HepG2 (cell line): ENCODE data around the gene C20orf144. TPM values are rescaled to one million over a fixed set of nuclear protein-coding genes. Genes with fewer than 3 reads are reported as not detected.

Experiments used
- ESRRA ChIP-seq: sonication (generic); formaldehyde crosslinking; IDR thresholded peaks from 2 replicates; pipeline ENCODE4 v1.5.1; 2020; ENCODE audit warnings: mild to moderate bottlenecking, low read depth, missing genetic modification reagents
- FOSL2 ChIP-seq: sonication (generic); formaldehyde crosslinking; IDR thresholded peaks from 2 replicates; pipeline ENCODE4 v1.4.0; 2020; ENCODE audit warnings: missing genetic modification reagents
- MAFK ChIP-seq, 2 experiments: IDR thresholded peaks in 1 of 2; conservative IDR thresholded peaks in 1 of 2; 2 replicates each; pipeline ENCODE4 v1.6.1; 2011; ENCODE audit warnings: improper control_type of control experiment in 2 of 2, low read length in 2 of 2
- MEIS1 ChIP-seq: sonication (generic); formaldehyde crosslinking; IDR thresholded peaks from 2 replicates; pipeline ENCODE4 v1.9.0; 2021; ENCODE audit warnings: mild to moderate bottlenecking, missing genetic modification reagents, moderate library complexity, borderline replicate concordance
- MIXL1 ChIP-seq: IDR thresholded peaks from 2 replicates; pipeline ENCODE4 v1.6.1; 2016
- NFE2 ChIP-seq: sonication (generic); formaldehyde crosslinking; IDR thresholded peaks from 2 replicates; pipeline ENCODE4 v1.4.0; 2020; ENCODE audit warnings: missing genetic modification reagents
- PITX1 ChIP-seq: sonication (generic); formaldehyde crosslinking; IDR thresholded peaks from 2 replicates; pipeline ENCODE4 v1.5.1; 2020; ENCODE audit warnings: mild to moderate bottlenecking, missing genetic modification reagents
- POLR2AphosphoS5 ChIP-seq: IDR thresholded peaks from 2 replicates; pipeline ENCODE4 v1.6.1; 2012; ENCODE audit warnings: low read depth, low read length
- SMC3 ChIP-seq: IDR thresholded peaks from 2 replicates; pipeline ENCODE4 v1.6.1; 2011; ENCODE audit warnings: low read length, improper control_type of control experiment
- SOX6 ChIP-seq, 2 experiments: fragments of 450-650 bp in 1 of 2; sonication (generic) in 1 of 2; formaldehyde crosslinking in 1 of 2; IDR thresholded peaks; 2 replicates each; pipeline versions ENCODE4 v1.4.0 to v1.6.1; 2017 to 2020; ENCODE audit warnings: antibody characterized with exemption in 1 of 2, mild to moderate bottlenecking in 1 of 2, missing genetic modification reagents in 1 of 2
- SP5 ChIP-seq: IDR thresholded peaks from 2 replicates; pipeline ENCODE4 v1.6.1; 2016; ENCODE audit warnings: low read depth, borderline replicate concordance
- ZMAT3 ChIP-seq: sonication (generic); formaldehyde crosslinking; conservative IDR thresholded peaks from 2 replicates; pipeline ENCODE4 v1.7.0; 2021; ENCODE audit warnings: missing genetic modification reagents
- ZNF564 ChIP-seq: sonication (generic); formaldehyde crosslinking; IDR thresholded peaks from 2 replicates; pipeline ENCODE4 v1.8.1; 2023; ENCODE audit warnings: mild to moderate bottlenecking, missing genetic modification reagents
- ZNF674 ChIP-seq: sonication (generic); formaldehyde crosslinking; IDR thresholded peaks from 2 replicates; pipeline ENCODE4 v1.5.0; 2020; ENCODE audit warnings: low read depth, mild to moderate bottlenecking, missing genetic modification reagents
- ZSCAN31 ChIP-seq: sonication (generic); formaldehyde crosslinking; IDR thresholded peaks from 2 replicates; pipeline ENCODE4 v1.5.0; 2020; ENCODE audit warnings: low read depth, mild to moderate bottlenecking, missing genetic modification reagents
- polyA plus RNA-seq, 8 experiments: library from polyadenylated mRNA; depleted of rRNA in 3 of 8; stranded (reverse) in 7 of 8; unstranded in 1 of 8; fragments of >200 nt; fragmentation: Illumina TruSeq in 4 of 8; extraction: Trizol in 4 of 8; gene quantifications; 2 replicates each; pipeline versions ENCODE4 v1.2.1 to v1.2.3, GENCODE V29; 2011 to 2016; ENCODE audit warnings: low read depth in 4 of 8, missing spikeins in 1 of 8, mixed read lengths in 1 of 8; ENCODE audit not compliant: insufficient read depth in 1 of 8
- total RNA-seq, 5 experiments: library from RNA; depleted of rRNA; stranded (reverse); fragments of >200 nt; fragmentation: Illumina TruSeq; extraction: Trizol; gene quantifications; 2 replicates each; pipeline ENCODE4 v1.2.3, GENCODE V29; 2016; ENCODE audit warnings: low read depth in 1 of 5
- TF ChIP-seq, protein P1 (sequence below): sonication (generic); formaldehyde crosslinking; IDR thresholded peaks from 2 replicates; pipeline ENCODE4 v1.5.0; 2020; ENCODE audit warnings: mild to moderate bottlenecking, missing genetic modification reagents
- TF ChIP-seq, protein P2 (sequence below): sonication (generic); formaldehyde crosslinking; IDR thresholded peaks from 2 replicates; pipeline ENCODE4 v1.4.0; 2020; ENCODE audit warnings: mild to moderate bottlenecking, missing genetic modification reagents
- TF ChIP-seq, protein P3 (sequence below): IDR thresholded peaks from 2 replicates; pipeline ENCODE4 v1.6.1; 2016; ENCODE audit warnings: control low read depth
- TF ChIP-seq, protein P4 (sequence below): sonication (generic); formaldehyde crosslinking; IDR thresholded peaks from 2 replicates; pipeline ENCODE4 v1.4.0; 2020; ENCODE audit warnings: missing genetic modification reagents, mild to moderate bottlenecking, borderline replicate concordance

Gene C20orf144
- total and polyA plus RNA-seq, 2 of the 13 experiments (the other 11 are each of a cell fraction or from before 2014, with no cell fraction given), result 0.09 to 0.16 TPM

DNA sequence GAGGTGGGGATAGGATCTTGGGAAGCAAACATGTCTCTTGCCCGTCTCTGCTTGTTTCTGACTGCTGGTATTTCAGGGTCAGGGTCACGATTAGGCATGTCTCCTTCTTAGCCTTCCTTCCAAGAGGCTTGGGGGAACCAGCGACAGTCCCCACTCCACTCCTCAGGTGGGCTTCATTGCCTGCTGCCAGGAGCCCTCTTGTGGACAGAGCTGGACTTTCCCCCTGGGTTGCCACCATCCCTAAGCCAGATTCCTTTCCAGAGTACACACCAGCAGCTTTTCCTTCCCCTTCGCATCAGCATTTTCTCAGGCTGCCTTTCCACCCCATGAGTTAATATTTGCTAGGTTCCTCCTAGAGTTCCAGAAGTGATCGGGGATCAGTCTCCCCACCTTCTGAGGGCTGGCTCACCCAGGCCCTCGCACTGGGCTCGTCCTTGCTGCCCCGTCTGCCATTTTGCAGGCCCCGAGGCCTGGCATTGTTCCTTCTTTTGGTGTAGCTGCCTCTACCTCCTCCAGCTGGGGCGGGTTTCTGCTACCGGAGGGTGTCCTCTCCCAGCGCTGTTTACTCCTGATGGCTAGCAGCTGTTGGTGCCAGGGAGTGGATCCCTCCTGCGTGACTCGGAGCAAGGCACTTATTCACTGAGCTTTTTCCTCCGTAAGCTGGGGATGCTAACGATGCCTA lies 8.8 kb upstream of the C20orf144 start (continued):
- TF ChIP-seq, protein P1, sequence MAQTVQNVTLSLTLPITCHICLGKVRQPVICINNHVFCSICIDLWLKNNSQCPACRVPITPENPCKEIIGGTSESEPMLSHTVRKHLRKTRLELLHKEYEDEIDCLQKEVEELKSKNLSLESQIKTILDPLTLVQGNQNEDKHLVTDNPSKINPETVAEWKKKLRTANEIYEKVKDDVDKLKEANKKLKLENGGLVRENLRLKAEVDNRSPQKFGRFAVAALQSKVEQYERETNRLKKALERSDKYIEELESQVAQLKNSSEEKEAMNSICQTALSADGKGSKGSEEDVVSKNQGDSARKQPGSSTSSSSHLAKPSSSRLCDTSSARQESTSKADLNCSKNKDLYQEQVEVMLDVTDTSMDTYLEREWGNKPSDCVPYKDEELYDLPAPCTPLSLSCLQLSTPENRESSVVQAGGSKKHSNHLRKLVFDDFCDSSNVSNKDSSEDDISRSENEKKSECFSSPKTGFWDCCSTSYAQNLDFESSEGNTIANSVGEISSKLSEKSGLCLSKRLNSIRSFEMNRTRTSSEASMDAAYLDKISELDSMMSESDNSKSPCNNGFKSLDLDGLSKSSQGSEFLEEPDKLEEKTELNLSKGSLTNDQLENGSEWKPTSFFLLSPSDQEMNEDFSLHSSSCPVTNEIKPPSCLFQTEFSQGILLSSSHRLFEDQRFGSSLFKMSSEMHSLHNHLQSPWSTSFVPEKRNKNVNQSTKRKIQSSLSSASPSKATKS (CRISPR knock-in tag), result no peak
- TF ChIP-seq FOSL2 (peak; percentile 40; the same call in 1 of the 2 replicates), POLR2AphosphoS5 (peak; percentile 46), SMC3 (peak; percentile 95), NFE2 (no peak), ZNF674 (CRISPR knock-in tag) (no peak), SOX6 (IDR thresholded peaks at IDR 0.05) (no peak), SOX6 (CRISPR knock-in tag; IDR thresholded peaks at IDR 0.05) (no peak), ZSCAN31 (peak; percentile 52; the same call in 1 of the 2 replicates), ESRRA (CRISPR knock-in tag) (no peak), MEIS1 (CRISPR knock-in tag) (no peak), MIXL1 (CRISPR knock-in tag) (peak; percentile 56; the same call in 1 of the 2 replicates), ZNF564 (CRISPR knock-in tag) (no peak), MAFK (conservative IDR thresholded peaks at IDR 0.05 in 1 of 2, IDR thresholded peaks at IDR 0.05 in 1 of 2; ENCODE audit: low read length in 2 of 2) (peak; percentile 7 to 52; a peak in 2 of 4 replicates), SP5 (CRISPR knock-in tag) (no peak), ZMAT3 (CRISPR knock-in tag) (0 out of 2 replicates have a peak, but pooled peaks have one; percentile 38), PITX1 (CRISPR knock-in tag) (0 out of 2 replicates have a peak, but pooled peaks have one; percentile 65)
- TF ChIP-seq, protein P2, sequence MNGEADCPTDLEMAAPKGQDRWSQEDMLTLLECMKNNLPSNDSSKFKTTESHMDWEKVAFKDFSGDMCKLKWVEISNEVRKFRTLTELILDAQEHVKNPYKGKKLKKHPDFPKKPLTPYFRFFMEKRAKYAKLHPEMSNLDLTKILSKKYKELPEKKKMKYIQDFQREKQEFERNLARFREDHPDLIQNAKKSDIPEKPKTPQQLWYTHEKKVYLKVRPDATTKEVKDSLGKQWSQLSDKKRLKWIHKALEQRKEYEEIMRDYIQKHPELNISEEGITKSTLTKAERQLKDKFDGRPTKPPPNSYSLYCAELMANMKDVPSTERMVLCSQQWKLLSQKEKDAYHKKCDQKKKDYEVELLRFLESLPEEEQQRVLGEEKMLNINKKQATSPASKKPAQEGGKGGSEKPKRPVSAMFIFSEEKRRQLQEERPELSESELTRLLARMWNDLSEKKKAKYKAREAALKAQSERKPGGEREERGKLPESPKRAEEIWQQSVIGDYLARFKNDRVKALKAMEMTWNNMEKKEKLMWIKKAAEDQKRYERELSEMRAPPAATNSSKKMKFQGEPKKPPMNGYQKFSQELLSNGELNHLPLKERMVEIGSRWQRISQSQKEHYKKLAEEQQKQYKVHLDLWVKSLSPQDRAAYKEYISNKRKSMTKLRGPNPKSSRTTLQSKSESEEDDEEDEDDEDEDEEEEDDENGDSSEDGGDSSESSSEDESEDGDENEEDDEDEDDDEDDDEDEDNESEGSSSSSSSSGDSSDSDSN (CRISPR knock-in tag), result no peak; the same call in 1 of the 2 replicates
- TF ChIP-seq, protein P3, sequence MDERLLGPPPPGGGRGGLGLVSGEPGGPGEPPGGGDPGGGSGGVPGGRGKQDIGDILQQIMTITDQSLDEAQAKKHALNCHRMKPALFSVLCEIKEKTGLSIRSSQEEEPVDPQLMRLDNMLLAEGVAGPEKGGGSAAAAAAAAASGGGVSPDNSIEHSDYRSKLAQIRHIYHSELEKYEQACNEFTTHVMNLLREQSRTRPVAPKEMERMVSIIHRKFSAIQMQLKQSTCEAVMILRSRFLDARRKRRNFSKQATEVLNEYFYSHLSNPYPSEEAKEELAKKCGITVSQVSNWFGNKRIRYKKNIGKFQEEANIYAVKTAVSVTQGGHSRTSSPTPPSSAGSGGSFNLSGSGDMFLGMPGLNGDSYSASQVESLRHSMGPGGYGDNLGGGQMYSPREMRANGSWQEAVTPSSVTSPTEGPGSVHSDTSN, result no peak
- TF ChIP-seq, protein P4, sequence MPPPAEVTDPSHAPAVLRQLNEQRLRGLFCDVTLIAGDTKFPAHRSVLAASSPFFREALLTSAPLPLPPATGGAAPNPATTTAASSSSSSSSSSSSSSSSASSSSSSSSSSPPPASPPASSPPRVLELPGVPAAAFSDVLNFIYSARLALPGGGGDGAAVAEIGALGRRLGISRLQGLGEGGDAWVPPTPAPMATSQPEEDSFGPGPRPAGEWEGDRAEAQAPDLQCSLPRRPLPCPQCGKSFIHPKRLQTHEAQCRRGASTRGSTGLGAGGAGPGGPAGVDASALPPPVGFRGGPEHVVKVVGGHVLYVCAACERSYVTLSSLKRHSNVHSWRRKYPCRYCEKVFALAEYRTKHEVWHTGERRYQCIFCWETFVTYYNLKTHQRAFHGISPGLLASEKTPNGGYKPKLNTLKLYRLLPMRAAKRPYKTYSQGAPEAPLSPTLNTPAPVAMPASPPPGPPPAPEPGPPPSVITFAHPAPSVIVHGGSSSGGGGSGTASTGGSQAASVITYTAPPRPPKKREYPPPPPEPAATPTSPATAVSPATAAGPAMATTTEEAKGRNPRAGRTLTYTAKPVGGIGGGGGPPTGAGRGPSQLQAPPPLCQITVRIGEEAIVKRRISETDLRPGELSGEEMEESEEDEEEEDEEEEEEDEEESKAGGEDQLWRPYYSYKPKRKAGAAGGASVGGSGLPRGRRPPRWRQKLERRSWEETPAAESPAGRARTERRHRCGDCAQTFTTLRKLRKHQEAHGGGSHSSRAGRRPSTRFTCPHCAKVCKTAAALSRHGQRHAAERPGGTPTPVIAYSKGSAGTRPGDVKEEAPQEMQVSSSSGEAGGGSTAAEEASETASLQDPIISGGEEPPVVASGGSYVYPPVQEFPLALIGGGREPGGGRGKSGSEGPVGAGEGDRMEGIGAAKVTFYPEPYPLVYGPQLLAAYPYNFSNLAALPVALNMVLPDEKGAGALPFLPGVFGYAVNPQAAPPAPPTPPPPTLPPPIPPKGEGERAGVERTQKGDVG, result peak; percentile 16; the same call in 1 of the 2 replicates
